ENCODE results near the gene ATRIP. TPM values are rescaled to one million over a fixed set of nuclear protein-coding genes. Genes with fewer than 3 reads are reported as not detected.

ATRIP gene
- total RNA-seq, 2 experiments from 2014 or later: 17.4 to 19.4 TPM

GRCh38 chr3:48429317-48429959 is 17.1 kb upstream of the ATRIP start:
- ChIA-PET CTCF (interaction anchor here (0.6 to 2.6 kb wide), 7 partner anchors 11 to 637 kb away, joined by 3 to 6 read pairs (median 4); partner anchors contain the start of genes CCDC51 and TMA7), POLR2A (no interaction called here)
- H3K4me3 Mint-ChIP-seq: peak overlapping the region; percentile 69
- peaks cover 20% of the 10 kb centered on the region for H3K27me3 Mint-ChIP-seq
- no peak overlapping the region for H3K27ac Mint-ChIP-seq
- no peaks in the 10 kb centered on the region for H3K9me3 Mint-ChIP-seq
- peaks cover 19% of the 10 kb centered on the region for H3K36me3 Mint-ChIP-seq (ENCODE audit: low read depth)
- peaks cover 19% of the 10 kb centered on the region for H3K4me1 Mint-ChIP-seq
- peak; percentile 58 for DNase-seq

GRCh38 chr3:48429960-48430707 is 16.4 kb upstream of the ATRIP start, which contains the start of gene PLXNB1:
Gene PLXNB1 (minus strand): TSS chr3:48430086. CDS start chr3:48424611, 5,475 bp downstream.
- Mint-ChIP-seq H3K9me3 (no peaks in the 10 kb centered on the region), H3K36me3 (ENCODE audit: low read depth) (peaks cover 19% of the 10 kb centered on the region), H3K27me3 (peaks cover 20% of the 10 kb centered on the region), H3K4me3 (peak within 1 kb of the TSS; percentile 69), H3K27ac (no peak within 1 kb of the TSS), H3K4me1 (peaks cover 19% of the 10 kb centered on the region)
- ChIA-PET CTCF (interaction anchor here (0.6 to 2.6 kb wide), 9 partner anchors 10 to 159 kb away, joined by 3 to 6 read pairs (median 3); partner anchors contain the start of genes ATRIP, CCDC51 and TMA7), POLR2A (no interaction called here)
- no peak for DNase-seq

- H3K27ac Mint-ChIP-seq: no peak overlapping the region
- peaks cover 20% of the 10 kb centered on the region for H3K27me3 Mint-ChIP-seq
- ChIA-PET POLR2A (no interaction called here), CTCF (interaction anchor here (0.8 to 2.6 kb wide), 7 partner anchors 9 to 160 kb away, joined by 3 to 6 read pairs (median 4); partner anchors contain the start of genes ATRIP, CCDC51 and TMA7)
- no peak for DNase-seq
- H3K9me3 Mint-ChIP-seq: no peaks in the 10 kb centered on the region
- peaks cover 19% of the 10 kb centered on the region for H3K4me1 Mint-ChIP-seq
- H3K4me3 Mint-ChIP-seq: peak overlapping the region; percentile 69
- peaks cover 19% of the 10 kb centered on the region for H3K36me3 Mint-ChIP-seq (ENCODE audit: low read depth)
These were observed 15.8 kb upstream of the ATRIP start for GRCh38 chr3:48430708-48431101.

- DNase-seq: no peak
- Mint-ChIP-seq H3K36me3 (ENCODE audit: low read depth) (peaks cover 19% of the 10 kb centered on the region), H3K4me3 (peak overlapping the region; percentile 69), H3K9me3 (no peaks in the 10 kb centered on the region), H3K4me1 (peaks cover 19% of the 10 kb centered on the region), H3K27me3 (peaks cover 20% of the 10 kb centered on the region), H3K27ac (peak overlapping the region; percentile 62)
- ChIA-PET POLR2A (no interaction called here), CTCF (interaction anchor here (0.5 to 5.5 kb wide), 4 partner anchors 9 to 188 kb away, joined by 3 to 76 read pairs (median 4); partner anchors contain the start of genes ATRIP, CCDC51 and TMA7)
These were observed 15.1 kb upstream of the ATRIP start for GRCh38 chr3:48431224-48432029.

- DNase-seq: peak; percentile 22
- Mint-ChIP-seq H3K27ac (no peak overlapping the region), H3K4me1 (peaks cover 21% of the 10 kb centered on the region), H3K27me3 (peaks cover 11% of the 10 kb centered on the region), H3K36me3 (ENCODE audit: low read depth) (peaks cover 19% of the 10 kb centered on the region), H3K4me3 (no peak overlapping the region), H3K9me3 (no peaks in the 10 kb centered on the region)
- ChIA-PET POLR2A (no interaction called here), CTCF (interaction anchor here (0.6 to 5.5 kb wide), 10 partner anchors 13 to 389 kb away, joined by 3 to 80 read pairs (median 4); partner anchors contain the start of gene ATRIP)
These were observed 13.8 kb upstream of the ATRIP start for GRCh38 chr3:48432411-48433371.

- H3K27ac Mint-ChIP-seq: peak overlapping the region; percentile 15
- H3K4me1 Mint-ChIP-seq: peaks cover 29% of the 10 kb centered on the region
- H3K36me3 Mint-ChIP-seq (ENCODE audit: low read depth): peaks cover 19% of the 10 kb centered on the region
- no peak overlapping the region for H3K4me3 Mint-ChIP-seq
- H3K9me3 Mint-ChIP-seq: no peaks in the 10 kb centered on the region
- DNase-seq: no peak
- ChIA-PET CTCF (interaction anchor here (0.9 to 5.5 kb wide), 6 partner anchors 12 to 252 kb away, joined by 3 to 80 read pairs (median 8); partner anchors contain the start of genes ATRIP and NCKIPSD), POLR2A (interaction anchor here (0.5 kb wide), 1 partner anchor 124 kb away, joined by 9 read pairs; no protein-coding TSS in a partner anchor)
- peaks cover 2% of the 10 kb centered on the region for H3K27me3 Mint-ChIP-seq
These were observed 12.9 kb upstream of the ATRIP start for GRCh38 chr3:48433472-48434118.

- no peaks in the 10 kb centered on the region for H3K9me3 Mint-ChIP-seq
- peaks cover 35% of the 10 kb centered on the region for H3K4me1 Mint-ChIP-seq
- no peak overlapping the region for H3K4me3 Mint-ChIP-seq
- ChIA-PET POLR2A (interaction anchor here (0.5 kb wide), 1 partner anchor 122 kb away, joined by 9 read pairs; no protein-coding TSS in a partner anchor), CTCF (interaction anchor here (0.9 to 5.5 kb wide), 7 partner anchors 11 to 251 kb away, joined by 3 to 80 read pairs (median 13); partner anchors contain the start of genes ATRIP and NCKIPSD)
- no peak for DNase-seq
- peak overlapping the region; percentile 38 for H3K27ac Mint-ChIP-seq
- peaks cover 2% of the 10 kb centered on the region for H3K27me3 Mint-ChIP-seq
- H3K36me3 Mint-ChIP-seq (ENCODE audit: low read depth): peaks cover 19% of the 10 kb centered on the region
These were observed 11.8 kb upstream of the ATRIP start for GRCh38 chr3:48434591-48435222.

GRCh38 chr3:48435223-48435595 is 11.3 kb upstream of the ATRIP start:
- CTCF ChIA-PET: interaction anchor here (0.7 to 5.5 kb wide), 33 partner anchors 8 to 202 kb away, joined by 3 to 80 read pairs (median 9); partner anchors contain the start of genes ATRIP, PFKFB4, SHISA5 and ZNF589
- no peaks in the 10 kb centered on the region for H3K27me3 Mint-ChIP-seq
- no peak overlapping the region for H3K4me3 Mint-ChIP-seq
- POLR2A ChIA-PET: interaction anchor here (0.5 kb wide), 1 partner anchor 35 kb away, joined by 4 read pairs; no protein-coding TSS in a partner anchor
- H3K27ac Mint-ChIP-seq: peak overlapping the region; percentile 36
- H3K36me3 Mint-ChIP-seq (ENCODE audit: low read depth): peaks cover 21% of the 10 kb centered on the region
- peaks cover 32% of the 10 kb centered on the region for H3K4me1 Mint-ChIP-seq
- no peak for DNase-seq
- H3K9me3 Mint-ChIP-seq: no peaks in the 10 kb centered on the region

- Mint-ChIP-seq H3K36me3 (ENCODE audit: low read depth) (peaks cover 27% of the 10 kb centered on the region), H3K9me3 (no peaks in the 10 kb centered on the region), H3K27ac (no peak overlapping the region), H3K27me3 (no peaks in the 10 kb centered on the region), H3K4me3 (no peak overlapping the region), H3K4me1 (peaks cover 31% of the 10 kb centered on the region)
- peak; percentile 90 for DNase-seq
- ChIA-PET POLR2A (interaction anchor here (0.5 to 0.7 kb wide), 3 partner anchors 10 to 34 kb away, joined by 3 to 4 read pairs (median 4); partner anchors contain the start of gene ATRIP), CTCF (interaction anchor here (0.5 to 5.5 kb wide), 84 partner anchors 9 to 637 kb away, joined by 3 to 80 read pairs (median 4); partner anchors contain the start of genes ATRIP, CDC25A, IP6K2 and PFKFB4)
These were observed 10.6 kb upstream of the ATRIP start for GRCh38 chr3:48435774-48436476.

GRCh38 chr3:48436477-48436787 is 10.1 kb upstream of the ATRIP start:
- no peak overlapping the region for H3K4me3 Mint-ChIP-seq

More at GRCh38 chr3:48436477-48436787, 10.1 kb upstream of the ATRIP start:
- Mint-ChIP-seq H3K27ac (no peak overlapping the region), H3K9me3 (no peaks in the 10 kb centered on the region), H3K4me1 (peaks cover 30% of the 10 kb centered on the region), H3K36me3 (ENCODE audit: low read depth) (peaks cover 28% of the 10 kb centered on the region), H3K27me3 (no peaks in the 10 kb centered on the region)
- ChIA-PET POLR2A (interaction anchor here (0.6 to 0.8 kb wide), 3 partner anchors 10 to 68 kb away, joined by 3 to 4 read pairs (median 3); partner anchors contain the start of gene ATRIP), CTCF (interaction anchor here (0.5 to 5.5 kb wide), 81 partner anchors 9 to 637 kb away, joined by 3 to 80 read pairs (median 5); partner anchors contain the start of genes ATRIP, CDC25A, IP6K2 and PFKFB4)
- DNase-seq: no peak

Measured in activated CD4-positive, alpha-beta T cell treated with anti-CD3 and anti-CD28 coated beads, Interleukin-2, amount 10 ng/mL, durations not matched to agents 7 days and 5 days (primary cell).